H1 (cell line): ENCODE measurements around the gene KDF1. TPM values are rescaled to one million over a fixed set of nuclear protein-coding genes. Genes with fewer than 3 reads are reported as not detected.

Source experiments
- CTCF ChIA-PET: fragments of 300-600 bp; sonication (Branson Sonifier 250); formaldehyde crosslinking; loops from one replicate; lab custom pipeline; 2021; ENCODE audit not compliant: partially characterized antibody; lab: Charles Lee
- POLR2A ChIA-PET: fragments of 300-600 bp; sonication (Branson Sonifier 250); formaldehyde crosslinking; loops from one replicate; lab custom pipeline; 2021; ENCODE audit warnings: inconsistent platforms; ENCODE audit not compliant: partially characterized antibody; lab: Charles Lee
- DNase-seq, 2 experiments: peaks; one replicate each; pipeline versions ENCODE4 v3.0.0 to v3.0.0-alpha.2; 2010 to 2022; ENCODE audit warnings: low spot score in 2 of 2, low read depth in 1 of 2, mixed read lengths in 1 of 2
- FAIRE-seq: peaks from 2 replicates; lab custom pipeline; 2011; peaks lifted over from hg19 to GRCh38; lab: Jason Lieb, UNC
- H2AFZ ChIP-seq: 2 replicates; pipeline ENCODE4 v1.8.1; 2012; ENCODE audit warnings: low read length, inconsistent platforms
- H2AK5ac ChIP-seq: 2 replicates; pipeline ENCODE4 v1.6.1; 2013; ENCODE audit warnings: low read depth, low read length
- H2BK120ac ChIP-seq: replicated peaks from 2 replicates; pipeline ENCODE3; 2013; ENCODE audit warnings: low read depth, low read length, inconsistent platforms
- H2BK12ac ChIP-seq: 2 replicates; pipeline ENCODE4 v1.6.1; 2013; ENCODE audit warnings: low read depth, low read length
- H2BK15ac ChIP-seq: 2 replicates; pipeline ENCODE4 v1.6.1; 2013; ENCODE audit warnings: low read length
- H2BK20ac ChIP-seq: 2 replicates; pipeline ENCODE4 v1.6.1; 2013; ENCODE audit warnings: low read length
- H2BK5ac ChIP-seq: 2 replicates; pipeline ENCODE4 v1.6.1; 2013; ENCODE audit warnings: low read depth, low read length
- H3K14ac ChIP-seq: 2 replicates; pipeline ENCODE4 v1.6.1; 2013; ENCODE audit warnings: inconsistent platforms; ENCODE audit not compliant: insufficient read length
- H3K18ac ChIP-seq: 2 replicates; pipeline ENCODE4 v1.6.1; 2013; ENCODE audit warnings: low read length; ENCODE audit errors: extremely low read depth
- H3K23ac ChIP-seq: 2 replicates; pipeline ENCODE4 v1.6.1; 2013; ENCODE audit warnings: inconsistent platforms; ENCODE audit not compliant: insufficient read length
- H3K23me2 ChIP-seq: 2 replicates; pipeline ENCODE4 v1.6.1; 2013; ENCODE audit warnings: low read depth, low read length
- H3K27ac ChIP-seq: 2 replicates; pipeline ENCODE4 v1.6.1; 2011; ENCODE audit warnings: low read depth, low read length, inconsistent platforms
- H3K27me3 ChIP-seq, 4 experiments: replicated peaks in 1 of 4; 1 replicate in 1 of 4; 2 replicates in 3 of 4; pipeline versions ENCODE4 v1.6.1 to v1.8.1; 2011 to 2013; ENCODE audit warnings: low read length in 3 of 4, mild to moderate bottlenecking in 3 of 4, inconsistent platforms in 2 of 4, mixed read lengths in 2 of 4, moderate library complexity in 1 of 4; ENCODE audit not compliant: control insufficient read depth in 3 of 4, insufficient read depth in 3 of 4; ENCODE audit errors: extremely low read depth in 1 of 4
- H3K36me3 ChIP-seq, 4 experiments: 2 replicates each; pipeline versions ENCODE4 v1.6.1 to v1.8.1; 2011 to 2013; ENCODE audit warnings: mild to moderate bottlenecking in 4 of 4, low read length in 3 of 4, moderate library complexity in 2 of 4, control low read depth in 1 of 4, inconsistent platforms in 1 of 4; ENCODE audit not compliant: insufficient read depth in 4 of 4, control insufficient read depth in 2 of 4
- H3K4ac ChIP-seq: replicated peaks from 2 replicates; pipeline ENCODE3; 2013; ENCODE audit warnings: low read length, low read depth, mixed read lengths, inconsistent platforms; ENCODE audit not compliant: insufficient read length
- H3K4me1 ChIP-seq, 4 experiments: replicated peaks in 1 of 4; 1 replicate in 1 of 4; 2 replicates in 3 of 4; pipeline versions ENCODE4 v1.6.1 to v1.8.1; 2011 to 2013; ENCODE audit warnings: low read length in 3 of 4, inconsistent platforms in 2 of 4, mixed read lengths in 1 of 4; ENCODE audit not compliant: insufficient read depth in 4 of 4, control insufficient read depth in 3 of 4
- H3K4me2 ChIP-seq, 2 experiments: 2 replicates each; pipeline versions ENCODE4 v1.6.1 to v1.8.1; 2011 to 2013; ENCODE audit warnings: low read depth in 2 of 2, low read length in 2 of 2, control low read depth in 1 of 2, inconsistent platforms in 1 of 2, mild to moderate bottlenecking in 1 of 2; ENCODE audit not compliant: insufficient read depth in 1 of 2
- H3K4me3 ChIP-seq, 4 experiments: fragments of 200-600, 300-600 bp in 1 of 4; sonication (generic), shearing (Covaris generic), sonication (Bioruptor Twin) in 1 of 4; 2 replicates each; pipeline versions ENCODE4 v1.5.1 to v1.8.1; 2011 to 2016; ENCODE audit warnings: low read length in 4 of 4, low read depth in 3 of 4, control low read depth in 2 of 4, inconsistent platforms in 2 of 4, mild to moderate bottlenecking in 2 of 4, mixed read lengths in 1 of 4, moderate library complexity in 1 of 4; ENCODE audit not compliant: insufficient read depth in 2 of 4; ENCODE audit errors: extremely low read depth in 1 of 4
- H3K56ac ChIP-seq: replicated peaks from 2 replicates; pipeline ENCODE3; 2013; ENCODE audit warnings: low read depth, mild to moderate bottlenecking, mixed read lengths, low read length, inconsistent platforms; ENCODE audit not compliant: insufficient read length
- H3K79me1 ChIP-seq: 2 replicates; pipeline ENCODE4 v1.6.1; 2013; ENCODE audit warnings: low read depth, low read length, control low read depth
- H3K79me2 ChIP-seq, 2 experiments: 2 replicates each; pipeline versions ENCODE4 v1.6.1 to v1.8.1; 2012 to 2013; ENCODE audit warnings: low read length in 2 of 2, mild to moderate bottlenecking in 2 of 2, inconsistent platforms in 1 of 2; ENCODE audit not compliant: insufficient read depth in 2 of 2, control insufficient read depth in 1 of 2
- H3K9ac ChIP-seq, 4 experiments: replicated peaks in 1 of 4; 1 replicate in 1 of 4; 2 replicates in 3 of 4; pipeline versions ENCODE4 v1.6.1 to v1.8.1; 2011 to 2013; ENCODE audit warnings: low read depth in 3 of 4, low read length in 3 of 4, control low read depth in 2 of 4, mild to moderate bottlenecking in 2 of 4, moderate library complexity in 2 of 4, inconsistent platforms in 1 of 4; ENCODE audit errors: extremely low read depth in 1 of 4
- H3K9me3 ChIP-seq, 2 experiments: 2 replicates each; pipeline versions ENCODE4 v1.6.1 to v1.8.1; 2012 to 2013; ENCODE audit warnings: mild to moderate bottlenecking in 2 of 2, moderate library complexity in 2 of 2, control low read depth in 1 of 2, inconsistent platforms in 1 of 2, low read depth in 1 of 2, low read length in 1 of 2, mixed read lengths in 1 of 2; ENCODE audit not compliant: insufficient read depth in 2 of 2
- H4K20me1 ChIP-seq, 2 experiments: replicated peaks in 1 of 2; 2 replicates each; pipeline versions ENCODE3 to v1.8.1; 2011 to 2013; ENCODE audit warnings: inconsistent platforms in 2 of 2, low read length in 2 of 2, mild to moderate bottlenecking in 1 of 2; ENCODE audit not compliant: insufficient read depth in 2 of 2, control insufficient read depth in 1 of 2
- H4K5ac ChIP-seq: 2 replicates; pipeline ENCODE4 v1.6.1; 2013; ENCODE audit warnings: low read length, low read depth, mixed read lengths, inconsistent platforms; ENCODE audit not compliant: insufficient read length
- H4K8ac ChIP-seq: 2 replicates; pipeline ENCODE4 v1.8.0; 2013; ENCODE audit warnings: mild to moderate bottlenecking, moderate library complexity, low read length, inconsistent platforms; ENCODE audit not compliant: insufficient read depth; ENCODE audit errors: extremely low read depth
- H4K91ac ChIP-seq: replicated peaks from 2 replicates; pipeline ENCODE3; 2013; ENCODE audit warnings: low read length, mixed read lengths, inconsistent platforms; ENCODE audit not compliant: insufficient read length
- HDAC2 ChIP-seq, 2 experiments: fragments of 300-600 bp in 1 of 2; sonication (generic) in 1 of 2; IDR thresholded peaks; 2 replicates each; pipeline ENCODE4 v1.6.1; 2011 to 2012; ENCODE audit warnings: low read depth in 2 of 2, low read length in 2 of 2, mild to moderate bottlenecking in 2 of 2, moderate library complexity in 2 of 2, borderline replicate concordance in 1 of 2, inconsistent platforms in 1 of 2
- POU5F1 ChIP-seq: IDR thresholded peaks from 2 replicates; pipeline ENCODE4 v1.6.1; 2011; ENCODE audit warnings: low read depth, mild to moderate bottlenecking, low read length, moderate library complexity
- TAF1 ChIP-seq: IDR thresholded peaks from 2 replicates; pipeline ENCODE4 v1.6.1; 2011; ENCODE audit warnings: mild to moderate bottlenecking, low read depth, low read length
- TBP ChIP-seq: IDR thresholded peaks from 2 replicates; pipeline ENCODE4 v1.6.1; 2011; ENCODE audit warnings: low read depth, low read length, improper control_type of control experiment
- WGBS, 2 experiments: shearing (Covaris generic) in 1 of 2; methylation state at CpG; one replicate each; pipeline versions ENCODE4 v1.1.6 to v1.1.7; 2013 to 2015; ENCODE audit warnings: low lambda C conversion rate in 2 of 2, mixed read lengths in 2 of 2, inconsistent platforms in 1 of 2, low coverage in 1 of 2, missing lambda C conversion rate in 1 of 2; ENCODE audit not compliant: insufficient replicate concordance in 2 of 2, insufficient coverage in 1 of 2, insufficient read length in 1 of 2; ENCODE audit errors: extremely low coverage in 1 of 2, missing lambda C conversion rate in 1 of 2; 5-methylcytosine and 5-hydroxymethylcytosine counted together
- polyA plus RNA-seq, 7 experiments: library from polyadenylated mRNA; depleted of rRNA in 3 of 7; stranded (reverse) in 5 of 7; unstranded in 2 of 7; fragments of >200 nt in 5 of 7; fragments of 200-250 nt in 2 of 7; gene quantifications; 1 replicate in 5 of 7; 2 replicates in 1 of 7; 4 replicates in 1 of 7; pipeline versions ENCODE4 v1.2.1 to v1.2.3, GENCODE V29; 2011 to 2013; ENCODE audit warnings: missing spikeins in 2 of 7, mixed read lengths in 2 of 7
- total RNA-seq: library from RNA; stranded (reverse); fragmentation: NEBNext Ultra II Directional; extraction: Animal tissue kit (Norgen Biotek cat#: 25700); gene quantifications from 2 replicates; pipeline ENCODE4 v1.2.1, GENCODE V29; 2021
- TF ChIP-seq, protein P1 (sequence below): IDR thresholded peaks from 2 replicates; pipeline ENCODE4 v1.6.1; 2012; ENCODE audit warnings: inconsistent platforms
- TF ChIP-seq, protein P2 (sequence below): IDR thresholded peaks from 2 replicates; pipeline ENCODE4 v1.6.1; 2012; ENCODE audit warnings: inconsistent platforms
- TF ChIP-seq, protein P3 (sequence below), 3 experiments: IDR thresholded peaks; 1 replicate in 2 of 3; 2 replicates in 1 of 3; pipeline versions ENCODE4 v1.5.1 to v1.6.1; 2011; ENCODE audit warnings: low read length in 3 of 3, mild to moderate bottlenecking in 3 of 3, inconsistent platforms in 2 of 3, low read depth in 1 of 3, moderate library complexity in 1 of 3; ENCODE audit not compliant: insufficient read depth in 1 of 3; ENCODE audit errors: control extremely low read depth in 1 of 3

KDF1 gene
- total and polyA plus RNA-seq, 2 of the 8 experiments (the other 6 are each of a cell fraction or from before 2014, with no cell fraction given), result 16.9 to 37.5 TPM

- Histone ChIP-seq H3K18ac (no peak overlapping the region), H4K20me1 (peaks cover 0 to 2% of the 10 kb centered on the region in 2 experiments), H3K4me1 (peaks cover 0 to 8% (median 3%) of the 10 kb centered on the region in 4 experiments; a peak in 3 of 7 replicates), H3K23ac (no peak overlapping the region), H4K8ac (no peak overlapping the region), H3K27ac (peak overlapping the region; percentile 88), H3K79me2 (peaks cover 6 to 16% of the 10 kb centered on the region in 2 experiments), H3K9me3 (no peaks in the 10 kb centered on the region), H3K9ac (peak overlapping the region in 3 of 4 experiments; percentile 93 to 96 (median 95); a peak in 6 of 7 replicates), H3K4me3 (peak overlapping the region; percentile 90 to 98 (median 96)), H3K56ac (peak overlapping the region; percentile 55), H4K91ac (no peak overlapping the region), H3K27me3 (no peaks in the 10 kb centered on the region), H3K4ac (no peak overlapping the region), H2BK12ac (no peak overlapping the region), H3K23me2 (peaks cover 8% of the 10 kb centered on the region), H2AFZ (no peak overlapping the region; the same call in 1 of the 2 replicates), H2BK20ac (no peak overlapping the region), H4K5ac (peak overlapping the region; percentile 74), H3K14ac (no peak overlapping the region), H2AK5ac (no peak overlapping the region), H3K4me2 (peak overlapping the region; percentile 71 to 86), H3K79me1 (peaks cover 5% of the 10 kb centered on the region; the same call in 1 of the 2 replicates), H2BK120ac (no peak overlapping the region), H2BK15ac (no peak overlapping the region), H2BK5ac (no peak overlapping the region), H3K36me3 (peaks cover 0 to 11% (median 5%) of the 10 kb centered on the region in 4 experiments; a peak in 5 of 8 replicates)
- DNase-seq (no peak), FAIRE-seq (no peak)
- 71% methylated on average over 13 of the region's 18 CpGs; no CpG with 5 or more reads in 1 of the 2 experiments for WGBS, 2 experiments
- ChIA-PET POLR2A (interaction anchor here (0.7 to 4.1 kb wide), 23 partner anchors 8 to 208 kb away, joined by 3 to 66 read pairs (median 5); partner anchors contain the start of genes GPN2, NR0B2, NUDC and PIGV), CTCF (interaction anchor here (0.7 to 4.9 kb wide), 6 partner anchors 9 to 42 kb away, joined by 3 to 27 read pairs (median 4); partner anchors contain the start of gene GPN2)
- TF ChIP-seq, protein P1, sequence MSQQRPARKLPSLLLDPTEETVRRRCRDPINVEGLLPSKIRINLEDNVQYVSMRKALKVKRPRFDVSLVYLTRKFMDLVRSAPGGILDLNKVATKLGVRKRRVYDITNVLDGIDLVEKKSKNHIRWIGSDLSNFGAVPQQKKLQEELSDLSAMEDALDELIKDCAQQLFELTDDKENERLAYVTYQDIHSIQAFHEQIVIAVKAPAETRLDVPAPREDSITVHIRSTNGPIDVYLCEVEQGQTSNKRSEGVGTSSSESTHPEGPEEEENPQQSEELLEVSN, result no peak
- TF ChIP-seq HDAC2 (IDR thresholded peaks at IDR 0.05; ENCODE audit: borderline replicate concordance in 1 of 2, low read depth in 2 of 2, low read length in 2 of 2) (no peak), TAF1 (no peak), TBP (no peak), POU5F1 (no peak)
- TF ChIP-seq, protein P2, sequence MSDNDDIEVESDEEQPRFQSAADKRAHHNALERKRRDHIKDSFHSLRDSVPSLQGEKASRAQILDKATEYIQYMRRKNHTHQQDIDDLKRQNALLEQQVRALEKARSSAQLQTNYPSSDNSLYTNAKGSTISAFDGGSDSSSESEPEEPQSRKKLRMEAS, result no peak
- TF ChIP-seq, protein P3, sequence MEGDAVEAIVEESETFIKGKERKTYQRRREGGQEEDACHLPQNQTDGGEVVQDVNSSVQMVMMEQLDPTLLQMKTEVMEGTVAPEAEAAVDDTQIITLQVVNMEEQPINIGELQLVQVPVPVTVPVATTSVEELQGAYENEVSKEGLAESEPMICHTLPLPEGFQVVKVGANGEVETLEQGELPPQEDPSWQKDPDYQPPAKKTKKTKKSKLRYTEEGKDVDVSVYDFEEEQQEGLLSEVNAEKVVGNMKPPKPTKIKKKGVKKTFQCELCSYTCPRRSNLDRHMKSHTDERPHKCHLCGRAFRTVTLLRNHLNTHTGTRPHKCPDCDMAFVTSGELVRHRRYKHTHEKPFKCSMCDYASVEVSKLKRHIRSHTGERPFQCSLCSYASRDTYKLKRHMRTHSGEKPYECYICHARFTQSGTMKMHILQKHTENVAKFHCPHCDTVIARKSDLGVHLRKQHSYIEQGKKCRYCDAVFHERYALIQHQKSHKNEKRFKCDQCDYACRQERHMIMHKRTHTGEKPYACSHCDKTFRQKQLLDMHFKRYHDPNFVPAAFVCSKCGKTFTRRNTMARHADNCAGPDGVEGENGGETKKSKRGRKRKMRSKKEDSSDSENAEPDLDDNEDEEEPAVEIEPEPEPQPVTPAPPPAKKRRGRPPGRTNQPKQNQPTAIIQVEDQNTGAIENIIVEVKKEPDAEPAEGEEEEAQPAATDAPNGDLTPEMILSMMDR (IDR thresholded peaks at IDR 0.05; ENCODE audit: control extremely low read depth in 1 of 3, insufficient read depth in 1 of 3, low read depth in 1 of 3, low read length in 3 of 3), result no peak
Observed at GRCh38 chr1:26900815-26901511, 59.3 kb downstream of the KDF1 start.
